Nephron progenitor cell (in vitro differentiated cells): ENCODE measurements around the gene HOXB3.
A peak's percentile ranks its signal among the peaks of the same experiment; 100 is the strongest.

Source experiments
- DNase-seq: peaks from one replicate; pipeline ENCODE4 v3.0.0; 2021
- H3K27ac Mint-ChIP-seq: 2 replicates; pipeline ENCODE4 v1.8.0; 2021; ENCODE audit warnings: mild to moderate bottlenecking, moderate library complexity, mixed read lengths
- H3K27me3 Mint-ChIP-seq: 2 replicates; pipeline ENCODE4 v1.8.0; 2021; ENCODE audit warnings: mild to moderate bottlenecking, low read depth, mixed read lengths; ENCODE audit not compliant: poor library complexity
- H3K36me3 Mint-ChIP-seq: 2 replicates; pipeline ENCODE4 v1.8.0; 2021; ENCODE audit warnings: low read depth, mixed read lengths
- H3K4me1 Mint-ChIP-seq: 2 replicates; pipeline ENCODE4 v1.8.0; 2021; ENCODE audit warnings: mixed read lengths
- H3K4me3 Mint-ChIP-seq: 2 replicates; pipeline ENCODE4 v1.8.0; 2021; ENCODE audit warnings: mild to moderate bottlenecking, moderate library complexity, mixed read lengths
- H3K9me3 Mint-ChIP-seq: 2 replicates; pipeline ENCODE4 v1.8.0; 2021; ENCODE audit warnings: mild to moderate bottlenecking, moderate library complexity, mixed read lengths
- CTCF ChIP-seq: fragments of 200-600 bp; sonication (generic); IDR thresholded peaks from 2 replicates; pipeline ENCODE4 v1.5.0; 2021; ENCODE audit warnings: antibody characterized with exemption

The HOXB3 gene

GRCh38 chr17:48551214-48551555, 38.9 kb downstream of the HOXB3 start:
- Mint-ChIP-seq H3K9me3 (no peaks in the 10 kb centered on the region), H3K4me1 (peaks cover 96% of the 10 kb centered on the region), H3K36me3 (peaks cover 36% of the 10 kb centered on the region), H3K27me3 (no peaks in the 10 kb centered on the region), H3K27ac (peak overlapping the region; percentile 99), H3K4me3 (peak overlapping the region; percentile 99)
- DNase-seq: no peak
- no peak for TF ChIP-seq CTCF

- Mint-ChIP-seq H3K36me3 (peaks cover 36% of the 10 kb centered on the region), H3K9me3 (no peaks in the 10 kb centered on the region), H3K4me3 (peak overlapping the region; percentile 99), H3K27ac (peak overlapping the region; percentile 99), H3K27me3 (no peaks in the 10 kb centered on the region), H3K4me1 (peaks cover 96% of the 10 kb centered on the region)
- peak; percentile 76 for DNase-seq
- peak; percentile 9 for TF ChIP-seq CTCF
These were observed 39.4 kb downstream of the HOXB3 start for GRCh38 chr17:48550502-48551213.

GRCh38 chr17:48549914-48550501, 40.0 kb downstream of the HOXB3 start:
- Mint-ChIP-seq H3K4me1 (peaks cover 96% of the 10 kb centered on the region), H3K9me3 (no peaks in the 10 kb centered on the region), H3K36me3 (peaks cover 36% of the 10 kb centered on the region), H3K4me3 (peak overlapping the region; percentile 99), H3K27ac (peak overlapping the region; percentile 99), H3K27me3 (no peaks in the 10 kb centered on the region)
- TF ChIP-seq CTCF: peak; percentile 58
- DNase-seq: no peak

GRCh38 chr17:48549281-48549630, 40.8 kb downstream of the HOXB3 start:
- peak overlapping the region; percentile 99 for H3K4me3 Mint-ChIP-seq
- peaks cover 32% of the 10 kb centered on the region for H3K36me3 Mint-ChIP-seq
- no peaks in the 10 kb centered on the region for H3K9me3 Mint-ChIP-seq
- peak overlapping the region; percentile 100 for H3K27ac Mint-ChIP-seq
- H3K27me3 Mint-ChIP-seq: no peaks in the 10 kb centered on the region
- peaks cover 96% of the 10 kb centered on the region for H3K4me1 Mint-ChIP-seq
- DNase-seq: no peak
- no peak for TF ChIP-seq CTCF

GRCh38 chr17:48548523-48549280, 41.3 kb downstream of the HOXB3 start:
- no peak for TF ChIP-seq CTCF
- no peak for DNase-seq
- Mint-ChIP-seq H3K4me3 (peak overlapping the region; percentile 99), H3K27me3 (no peaks in the 10 kb centered on the region), H3K9me3 (no peaks in the 10 kb centered on the region), H3K36me3 (peaks cover 32% of the 10 kb centered on the region), H3K27ac (peak overlapping the region; percentile 100), H3K4me1 (peaks cover 90% of the 10 kb centered on the region)
